ENCODE results near the gene ZCCHC14.
A peak's percentile ranks its signal among the peaks of the same experiment; 100 is the strongest.
"Not testable (repeated sequence)": the region's sequence is repeated elsewhere in the genome, so short reads cannot be mapped to it uniquely, and the experiment has no call there.

ZCCHC14 gene

DNA sequence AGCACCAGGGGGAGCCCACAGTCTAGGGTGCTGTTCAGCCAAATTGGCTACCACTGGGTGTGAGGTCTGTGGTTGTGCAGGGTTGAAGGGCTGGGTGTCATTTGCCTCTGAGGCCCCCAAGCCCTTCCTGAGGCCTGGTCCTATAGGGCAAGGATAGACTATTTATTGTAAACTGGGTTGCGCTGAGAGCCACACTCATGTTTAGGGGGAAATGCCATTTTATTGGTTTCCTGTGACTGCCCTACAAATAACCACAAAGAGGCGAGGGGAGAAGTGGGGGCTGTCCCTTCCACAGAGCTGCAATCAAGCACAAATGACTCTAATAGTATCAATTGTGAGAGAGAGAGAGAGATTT, 3.6 kb upstream of the ZCCHC14 start:
- Mint-ChIP-seq H3K27ac (no peak overlapping the region), H3K4me1 (ENCODE audit: low read depth) (peaks cover 5% of the 10 kb centered on the region), H3K4me3 (no peak overlapping the region), H3K27me3 (ENCODE audit: low read depth) (peaks cover 40% of the 10 kb centered on the region), H3K9me3 (no peaks in the 10 kb centered on the region), H3K36me3 (ENCODE audit: low read depth) (no peaks in the 10 kb centered on the region)

DNA sequence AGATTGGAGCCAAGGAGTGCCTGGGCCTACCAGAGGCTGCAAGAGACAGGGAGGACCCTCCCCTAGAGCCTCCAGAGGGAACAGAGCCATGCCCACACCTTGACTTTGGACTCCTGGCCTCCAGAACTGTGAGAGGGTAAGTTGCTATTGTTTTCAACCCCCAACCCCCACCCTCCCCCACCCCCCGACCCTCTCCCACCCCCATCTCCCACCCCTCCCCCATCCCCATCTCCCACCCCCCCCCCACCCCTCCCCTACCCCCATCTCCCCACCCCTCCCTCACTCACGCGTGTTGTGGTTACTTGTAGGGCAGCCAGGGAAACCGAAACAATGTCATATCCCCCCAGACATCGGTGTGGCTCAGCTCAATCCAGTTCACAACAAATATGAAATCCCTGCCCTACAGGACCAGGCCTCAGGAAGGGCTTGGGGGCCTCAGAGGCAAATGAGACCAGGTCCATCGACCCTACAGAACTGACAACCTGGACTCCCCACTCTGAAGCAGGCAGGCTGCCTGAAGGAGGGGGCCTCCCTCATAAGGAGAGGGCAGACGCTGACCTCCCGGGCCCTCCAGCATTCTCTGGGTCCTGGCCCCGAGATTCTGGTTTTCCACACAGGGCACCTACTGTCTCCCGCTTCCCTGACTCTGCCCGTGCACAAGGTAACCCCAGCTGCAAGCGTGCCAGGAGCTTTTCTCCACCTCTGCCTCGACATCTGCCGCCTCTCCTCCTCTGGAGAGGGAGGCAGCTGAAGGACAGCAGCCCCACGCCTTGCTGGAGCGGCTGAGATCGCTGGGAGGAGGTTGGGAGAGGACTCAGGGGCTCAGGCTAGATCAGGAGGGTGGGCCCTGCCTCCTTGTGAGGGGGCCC, 3.0 kb upstream of the ZCCHC14 start:
- Mint-ChIP-seq H3K27ac (no peak overlapping the region), H3K36me3 (ENCODE audit: low read depth) (no peaks in the 10 kb centered on the region), H3K4me3 (no peak overlapping the region), H3K27me3 (ENCODE audit: low read depth) (peaks cover 44% of the 10 kb centered on the region), H3K9me3 (no peaks in the 10 kb centered on the region), H3K4me1 (ENCODE audit: low read depth) (peaks cover 10% of the 10 kb centered on the region)

DNA sequence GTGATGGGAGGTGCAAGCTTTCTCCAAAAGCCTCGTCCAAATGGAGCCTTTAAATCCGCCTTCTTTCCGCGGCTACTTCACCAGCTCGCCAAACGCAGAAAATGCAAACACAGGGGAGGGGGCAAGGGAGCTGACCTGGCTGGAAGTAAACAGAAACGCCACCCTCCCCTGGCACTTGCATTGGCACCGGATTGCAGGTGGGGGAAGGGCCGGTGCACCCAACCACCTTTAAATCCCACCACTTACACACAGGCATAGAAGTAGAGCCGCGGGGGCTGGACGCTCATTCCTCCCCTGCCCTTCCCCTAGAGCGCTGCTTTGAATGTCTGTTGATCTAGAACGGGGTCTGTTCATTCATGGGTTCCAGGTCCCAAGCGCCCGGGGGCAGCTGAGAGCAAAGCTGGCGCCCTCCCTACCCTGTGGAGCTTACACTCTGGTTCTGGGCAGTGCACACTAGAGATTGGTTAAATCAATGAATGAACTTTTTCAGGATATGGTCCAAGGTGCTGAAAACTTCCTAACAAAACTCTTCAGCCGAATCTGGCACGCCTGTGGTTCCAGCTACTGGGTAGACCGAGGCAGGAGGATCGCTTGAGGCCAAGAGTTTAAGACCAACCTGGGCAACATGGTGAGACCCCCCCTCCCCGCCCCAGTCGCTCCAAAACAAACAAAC, 920 bp upstream of the ZCCHC14 start:
- peak overlapping the region; percentile 72 for H3K4me3 Mint-ChIP-seq
- peak overlapping the region; percentile 78 for H3K27ac Mint-ChIP-seq
- H3K9me3 Mint-ChIP-seq, result no peaks in the 10 kb centered on the region
- H3K4me1 Mint-ChIP-seq (ENCODE audit: low read depth), result peaks cover 24% of the 10 kb centered on the region
- peaks cover 58% of the 10 kb centered on the region for H3K27me3 Mint-ChIP-seq (ENCODE audit: low read depth)
- H3K36me3 Mint-ChIP-seq (ENCODE audit: low read depth), result no peaks in the 10 kb centered on the region

DNA sequence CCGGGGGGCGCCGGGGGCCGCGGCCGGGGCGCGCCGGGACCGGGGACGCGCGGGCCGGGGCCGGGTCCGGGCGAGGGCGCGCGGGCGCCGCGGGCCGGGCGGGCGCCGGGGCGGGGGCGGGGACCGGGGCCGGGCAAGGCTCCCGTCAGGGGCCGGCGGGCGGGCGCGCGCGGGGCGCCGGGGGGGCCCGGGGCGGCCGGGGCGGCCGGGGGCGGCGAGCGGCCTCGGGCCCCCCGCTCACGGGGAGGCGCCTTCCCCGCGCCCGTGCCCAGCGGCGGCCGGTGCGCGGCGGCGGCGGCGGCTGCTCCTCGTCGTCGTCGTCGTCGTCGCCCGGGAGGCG, 563 bp downstream of the ZCCHC14 start:
- Mint-ChIP-seq H3K36me3 (ENCODE audit: low read depth) (no peaks in the 10 kb centered on the region), H3K27ac (no peak overlapping the region), H3K9me3 (no peaks in the 10 kb centered on the region), H3K4me1 (ENCODE audit: low read depth) (peaks cover 24% of the 10 kb centered on the region), H3K27me3 (ENCODE audit: low read depth) (peaks cover 52% of the 10 kb centered on the region), H3K4me3 (no peak overlapping the region)

DNA sequence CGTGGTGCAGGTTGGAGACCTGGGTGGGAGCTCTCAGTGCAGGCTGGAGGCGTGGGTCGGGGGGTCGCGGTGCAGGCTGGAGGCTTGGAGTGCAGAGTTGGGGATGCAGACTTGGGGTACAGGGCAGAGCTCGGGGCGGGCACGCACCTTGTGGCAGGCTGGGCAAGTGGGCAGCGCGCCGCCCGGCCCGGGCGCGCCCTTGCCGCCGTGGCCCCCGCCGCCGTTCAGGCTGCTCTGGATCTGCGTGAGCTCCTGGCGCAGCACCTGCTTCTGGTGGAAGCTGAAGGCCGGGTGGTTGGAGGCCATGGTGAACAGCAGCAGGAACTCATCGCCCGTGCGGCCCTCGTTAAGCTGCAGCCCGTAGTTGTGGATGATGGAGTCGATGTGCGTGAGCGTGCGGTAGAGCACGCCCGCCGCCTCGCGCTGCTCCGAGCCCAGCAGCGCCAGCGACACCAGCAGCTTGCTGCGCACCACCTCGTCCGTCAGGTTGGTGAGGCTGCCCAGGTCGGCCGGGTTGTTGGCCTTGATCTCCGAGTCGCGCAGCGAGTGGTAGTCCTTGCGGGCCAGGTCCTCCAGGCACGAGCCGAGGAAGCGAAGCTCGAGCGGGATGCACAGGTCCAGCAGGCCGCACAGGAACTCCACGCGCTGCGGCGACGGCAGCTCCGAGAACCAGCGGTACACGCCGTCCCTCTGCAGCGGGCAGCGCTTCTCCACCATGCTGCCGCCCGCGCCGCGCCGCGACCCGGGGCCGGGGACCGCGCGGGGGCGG, 1.1 kb downstream of the ZCCHC14 start:
- Mint-ChIP-seq H3K4me1 (ENCODE audit: low read depth) (peaks cover 24% of the 10 kb centered on the region), H3K27ac (peak overlapping the region; percentile 52), H3K27me3 (ENCODE audit: low read depth) (peaks cover 54% of the 10 kb centered on the region), H3K9me3 (no peaks in the 10 kb centered on the region), H3K4me3 (peak overlapping the region; percentile 75), H3K36me3 (ENCODE audit: low read depth) (no peaks in the 10 kb centered on the region)

DNA sequence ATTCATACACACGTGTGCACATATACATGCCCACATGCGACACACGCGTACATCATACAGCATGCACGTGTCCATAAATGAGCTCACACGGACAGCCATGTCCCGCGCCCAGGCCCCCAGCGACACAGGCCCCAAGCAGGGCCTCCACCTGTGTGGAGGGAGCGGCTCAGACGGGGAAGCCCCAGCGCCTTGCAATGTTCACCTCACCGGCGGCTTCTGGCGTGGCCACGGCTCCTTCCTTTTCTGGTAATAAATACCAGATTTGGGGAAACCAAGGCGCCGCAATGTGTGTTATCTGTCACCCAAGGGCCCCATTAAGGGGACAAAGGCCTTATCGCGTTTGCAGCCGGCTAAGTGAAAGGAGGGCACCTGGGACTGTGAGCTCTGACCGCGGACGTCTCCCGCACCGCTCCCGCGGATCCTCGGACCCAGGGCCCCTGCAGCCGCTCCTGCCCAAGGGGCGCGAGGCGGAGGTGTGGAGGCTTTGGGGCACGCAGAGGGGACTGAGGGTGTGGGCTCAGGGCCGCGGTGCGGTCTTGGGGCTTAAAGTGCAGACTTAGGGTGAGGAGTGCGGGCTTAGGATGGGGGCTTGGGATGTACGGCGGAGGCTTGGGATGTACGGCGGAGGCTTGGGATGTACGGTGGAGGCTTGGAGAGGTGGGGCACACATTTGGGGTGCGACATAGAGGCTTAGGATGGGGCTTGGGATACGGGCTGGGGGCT, 1.9 kb downstream of the ZCCHC14 start:
- Mint-ChIP-seq H3K4me1 (ENCODE audit: low read depth) (peaks cover 26% of the 10 kb centered on the region), H3K27me3 (ENCODE audit: low read depth) (peaks cover 49% of the 10 kb centered on the region), H3K27ac (peak overlapping the region; percentile 52), H3K4me3 (peak overlapping the region; percentile 78)
- not testable (repeated sequence) for H3K36me3 Mint-ChIP-seq (ENCODE audit: low read depth); H3K9me3 Mint-ChIP-seq

DNA sequence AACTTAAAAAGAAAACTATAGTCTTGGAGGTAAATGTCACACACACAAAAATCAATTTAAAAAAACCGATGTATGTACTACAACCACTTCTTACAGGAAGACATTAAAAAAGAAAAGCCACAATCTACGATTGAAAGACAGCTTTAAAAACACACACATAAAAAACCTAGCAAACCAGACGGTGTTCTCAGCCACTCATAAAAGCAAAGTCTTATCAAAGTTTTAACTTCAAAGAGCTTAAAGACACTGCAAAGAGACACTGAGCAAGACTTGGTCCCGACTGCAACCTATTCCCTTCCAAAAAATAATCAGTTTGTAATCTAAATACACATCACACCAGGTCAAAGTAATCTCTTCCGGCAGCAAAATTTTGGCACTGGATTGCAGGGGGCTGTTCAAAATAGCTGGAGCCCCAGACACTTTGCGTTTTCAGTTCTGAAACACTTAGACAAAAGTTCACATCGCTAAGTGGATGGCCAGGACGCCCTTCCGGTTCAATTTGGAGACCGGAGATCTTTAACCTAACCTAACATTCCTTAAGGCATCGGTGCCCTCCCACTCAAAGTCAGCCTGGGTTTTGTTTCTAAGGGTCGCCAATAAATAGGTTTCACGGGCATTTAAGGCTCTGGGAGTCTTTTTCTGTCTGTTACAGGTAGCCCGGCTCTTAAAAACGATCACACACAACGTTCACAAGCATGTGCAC, 2.6 kb downstream of the ZCCHC14 start:
- H3K27ac Mint-ChIP-seq, result peak overlapping the region; percentile 1
- peaks cover 33% of the 10 kb centered on the region for H3K4me1 Mint-ChIP-seq (ENCODE audit: low read depth)
- peak overlapping the region; percentile 78 for H3K4me3 Mint-ChIP-seq
- peaks cover 46% of the 10 kb centered on the region for H3K27me3 Mint-ChIP-seq (ENCODE audit: low read depth)
- no peaks in the 10 kb centered on the region for H3K36me3 Mint-ChIP-seq (ENCODE audit: low read depth)
- no peaks in the 10 kb centered on the region for H3K9me3 Mint-ChIP-seq

DNA sequence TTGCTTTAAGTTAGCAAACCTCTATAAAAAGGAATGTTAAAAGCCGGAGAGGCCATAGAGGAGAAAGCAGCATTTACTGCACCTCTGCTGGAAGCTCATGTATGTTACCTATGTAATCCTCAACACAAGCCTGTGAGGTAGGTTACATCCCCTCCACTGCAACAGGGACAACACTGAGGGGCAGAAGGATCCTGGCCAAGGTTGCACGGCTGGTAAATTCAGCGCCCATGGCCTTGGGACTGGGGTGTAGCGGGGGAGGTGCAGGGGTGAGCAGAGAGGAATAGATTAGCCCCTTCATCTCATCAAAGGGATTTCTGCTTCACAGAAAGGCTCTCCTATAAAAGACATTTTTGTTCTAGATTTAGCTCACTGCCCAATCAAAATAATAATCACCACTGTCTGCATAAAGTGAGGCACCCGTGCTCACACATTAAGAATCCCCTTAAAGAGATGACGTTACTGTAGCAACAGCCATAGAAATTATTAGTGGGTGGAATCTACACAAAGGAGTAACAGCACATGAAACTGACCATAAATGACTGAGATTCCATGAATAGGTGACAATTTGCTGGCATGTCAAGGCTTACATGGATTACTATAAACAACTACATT, 3.3 kb downstream of the ZCCHC14 start:
- Mint-ChIP-seq H3K4me1 (ENCODE audit: low read depth) (peaks cover 36% of the 10 kb centered on the region), H3K27ac (no peak overlapping the region), H3K4me3 (no peak overlapping the region), H3K9me3 (no peaks in the 10 kb centered on the region), H3K36me3 (ENCODE audit: low read depth) (no peaks in the 10 kb centered on the region), H3K27me3 (ENCODE audit: low read depth) (peaks cover 42% of the 10 kb centered on the region)

DNA sequence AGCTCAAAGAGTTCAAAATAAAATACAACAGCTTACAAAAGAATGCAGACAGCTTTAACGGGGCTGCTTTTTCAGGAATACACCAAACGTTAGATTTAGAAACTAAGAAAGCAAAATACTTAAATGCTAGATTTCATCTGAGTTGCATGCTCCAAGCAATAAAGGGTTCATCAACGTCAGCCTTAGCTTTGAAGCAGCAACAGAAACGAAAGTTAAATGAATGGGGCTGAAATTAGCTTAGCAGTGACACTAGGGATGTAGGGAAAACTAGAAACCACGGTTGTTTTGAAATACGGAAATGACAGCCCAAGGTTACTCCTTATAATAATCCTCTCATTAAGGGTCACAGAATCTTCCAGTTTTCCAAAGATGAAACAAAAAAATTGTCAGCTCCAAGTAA, 3.9 kb downstream of the ZCCHC14 start:
- not testable (repeated sequence) for H3K4me3 Mint-ChIP-seq; H3K36me3 Mint-ChIP-seq (ENCODE audit: low read depth); H3K9me3 Mint-ChIP-seq; H3K27ac Mint-ChIP-seq
- peaks cover 38% of the 10 kb centered on the region for H3K4me1 Mint-ChIP-seq (ENCODE audit: low read depth)
- H3K27me3 Mint-ChIP-seq (ENCODE audit: low read depth), result peaks cover 37% of the 10 kb centered on the region

DNA sequence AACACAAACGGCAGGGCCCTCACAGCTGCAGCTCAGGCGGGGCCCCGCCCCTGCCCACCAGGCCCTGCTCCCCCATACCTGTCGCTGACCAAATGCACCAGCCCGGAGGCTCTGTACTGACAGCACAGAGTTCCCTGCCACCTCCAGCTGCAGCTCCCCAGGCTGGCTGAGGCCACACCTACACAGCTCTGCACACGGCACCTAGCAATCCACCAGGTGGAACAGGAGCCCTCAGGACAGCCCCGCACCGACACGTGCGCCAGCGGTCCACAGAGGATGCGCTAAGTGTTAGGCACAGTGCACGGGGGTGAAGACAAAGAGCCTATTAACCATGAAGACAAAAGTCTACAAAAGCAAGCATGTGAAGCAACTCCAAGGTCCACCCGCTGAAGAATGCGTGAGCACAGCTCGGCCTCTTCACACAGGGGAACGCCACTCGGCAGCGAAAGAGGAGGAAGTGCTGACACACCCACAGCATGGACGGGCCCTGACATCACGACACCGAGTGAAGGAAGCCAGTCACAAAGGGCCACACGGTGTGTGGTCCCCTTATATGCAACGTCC, 5.4 kb downstream of the ZCCHC14 start:
- H3K9me3 Mint-ChIP-seq, result no peaks in the 10 kb centered on the region
- H3K4me3 Mint-ChIP-seq, result no peak overlapping the region
- H3K36me3 Mint-ChIP-seq (ENCODE audit: low read depth), result no peaks in the 10 kb centered on the region
- peaks cover 26% of the 10 kb centered on the region for H3K27me3 Mint-ChIP-seq (ENCODE audit: low read depth)
- H3K27ac Mint-ChIP-seq, result no peak overlapping the region
- H3K4me1 Mint-ChIP-seq (ENCODE audit: low read depth), result peaks cover 36% of the 10 kb centered on the region

DNA sequence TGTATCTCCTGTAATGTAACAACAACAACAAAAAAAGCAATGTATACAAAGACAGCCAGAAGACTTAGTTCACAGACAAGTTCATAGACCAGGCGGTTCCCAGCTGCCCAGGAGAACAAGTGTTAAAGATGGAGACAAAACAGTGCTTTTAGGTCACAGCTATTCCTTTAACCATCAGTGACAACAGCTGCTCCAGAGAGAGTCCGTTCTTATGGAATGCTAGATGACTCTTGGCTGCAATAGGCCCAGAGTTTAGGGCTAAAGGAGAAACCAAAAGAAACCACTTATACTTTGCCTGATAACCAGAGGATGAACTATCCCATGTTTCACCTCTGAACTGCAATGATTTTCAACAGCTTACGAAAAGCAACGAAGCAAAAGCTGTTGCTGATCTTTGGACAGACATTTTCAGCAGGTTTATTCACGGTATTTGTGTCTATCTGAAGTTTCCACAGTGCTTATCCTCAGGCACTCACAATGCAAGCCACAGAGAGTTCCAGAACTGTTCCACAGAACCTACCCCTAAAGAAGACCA, 6.0 kb downstream of the ZCCHC14 start:
- Mint-ChIP-seq H3K36me3 (ENCODE audit: low read depth) (no peaks in the 10 kb centered on the region), H3K4me3 (no peak overlapping the region), H3K9me3 (no peaks in the 10 kb centered on the region), H3K27ac (no peak overlapping the region), H3K27me3 (ENCODE audit: low read depth) (peaks cover 26% of the 10 kb centered on the region), H3K4me1 (ENCODE audit: low read depth) (peaks cover 36% of the 10 kb centered on the region)

DNA sequence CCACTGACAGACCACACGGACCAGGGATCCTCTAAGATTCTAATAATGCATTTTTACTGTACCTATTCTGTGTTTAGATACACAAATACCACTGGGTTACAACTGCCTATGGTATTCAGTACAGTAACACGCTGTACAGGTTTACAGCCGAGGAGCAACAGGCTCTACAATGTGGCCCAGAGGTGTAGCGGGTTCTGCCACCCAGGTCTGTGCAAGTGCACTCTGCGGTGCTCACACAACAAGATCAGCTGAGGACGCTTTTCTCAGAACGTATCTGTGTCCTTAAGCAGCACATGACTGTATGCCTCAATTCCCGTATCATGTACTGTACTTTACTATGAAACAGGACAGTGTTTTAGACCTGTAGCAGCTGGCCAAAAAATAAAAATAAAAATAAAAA, 6.5 kb downstream of the ZCCHC14 start:
- Mint-ChIP-seq H3K4me1 (ENCODE audit: low read depth) (peaks cover 35% of the 10 kb centered on the region), H3K4me3 (no peak overlapping the region)

DNA sequence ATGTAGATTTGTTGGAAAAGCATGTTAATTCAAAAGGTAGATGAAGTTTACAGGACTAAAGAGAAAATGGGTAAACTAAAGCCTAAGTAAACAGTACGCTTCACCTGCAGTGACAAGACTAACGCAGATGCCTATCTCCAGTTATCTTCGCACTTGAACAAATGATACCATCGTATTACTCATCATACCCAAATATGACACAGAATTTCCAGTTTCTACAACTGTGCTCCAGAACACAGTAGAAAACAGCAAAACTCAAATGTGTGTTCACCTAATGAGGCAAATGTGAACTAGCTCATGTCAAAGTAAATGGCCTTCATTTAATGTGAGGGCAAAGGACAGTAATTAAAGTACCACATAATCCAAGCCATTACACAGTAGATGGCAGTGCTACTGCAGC, 7.0 kb downstream of the ZCCHC14 start:
- not testable (repeated sequence) for H3K4me3 Mint-ChIP-seq; H3K27ac Mint-ChIP-seq; H3K36me3 Mint-ChIP-seq (ENCODE audit: low read depth); H3K9me3 Mint-ChIP-seq
- H3K27me3 Mint-ChIP-seq (ENCODE audit: low read depth), result peaks cover 21% of the 10 kb centered on the region
- peaks cover 31% of the 10 kb centered on the region for H3K4me1 Mint-ChIP-seq (ENCODE audit: low read depth)

More for the DNA sequence above, 6.5 kb downstream of the ZCCHC14 start:
- Mint-ChIP-seq H3K9me3 (no peaks in the 10 kb centered on the region), H3K36me3 (ENCODE audit: low read depth) (no peaks in the 10 kb centered on the region), H3K27me3 (ENCODE audit: low read depth) (peaks cover 25% of the 10 kb centered on the region), H3K27ac (no peak overlapping the region)
